Liver (tissue), 3 donors: ENCODE data around the gene IMMT.

Experiments used
- SP1 ChIP-seq: IDR thresholded peaks from 2 replicates; pipeline ENCODE4 v1.6.1; 2018; ENCODE audit warnings: antibody characterized with exemption, mild to moderate bottlenecking
- TF ChIP-seq, protein P1 (sequence below): fragments of 150-350 bp; IDR thresholded peaks from 2 replicates; pipeline ENCODE4 v1.5.1; 2017; ENCODE audit warnings: improper control_type of control experiment, low read depth, low read length; ENCODE audit not compliant: missing input control
- donor health status: healthy.
- donor health status: healthy.

DNA sequence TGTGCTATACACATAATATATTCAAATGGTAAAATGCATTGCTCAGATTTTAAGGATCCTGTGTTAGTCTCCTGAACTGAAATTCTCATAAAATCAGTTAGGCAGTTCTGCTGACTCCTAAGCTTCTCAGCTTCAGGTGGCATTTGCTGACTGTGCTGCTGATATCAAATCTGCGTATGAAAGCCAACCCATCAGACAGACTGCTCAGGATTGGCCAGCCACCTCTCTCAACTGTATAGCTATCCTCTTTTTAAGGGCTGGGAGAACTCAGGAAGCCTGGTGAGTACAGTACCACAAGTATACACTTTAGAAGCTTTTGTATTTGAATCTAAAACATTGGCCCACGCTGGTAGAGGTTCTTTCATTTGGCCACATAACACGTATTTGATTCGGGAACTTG, 60.6 kb downstream of the IMMT start:
- TF ChIP-seq, protein P1, sequence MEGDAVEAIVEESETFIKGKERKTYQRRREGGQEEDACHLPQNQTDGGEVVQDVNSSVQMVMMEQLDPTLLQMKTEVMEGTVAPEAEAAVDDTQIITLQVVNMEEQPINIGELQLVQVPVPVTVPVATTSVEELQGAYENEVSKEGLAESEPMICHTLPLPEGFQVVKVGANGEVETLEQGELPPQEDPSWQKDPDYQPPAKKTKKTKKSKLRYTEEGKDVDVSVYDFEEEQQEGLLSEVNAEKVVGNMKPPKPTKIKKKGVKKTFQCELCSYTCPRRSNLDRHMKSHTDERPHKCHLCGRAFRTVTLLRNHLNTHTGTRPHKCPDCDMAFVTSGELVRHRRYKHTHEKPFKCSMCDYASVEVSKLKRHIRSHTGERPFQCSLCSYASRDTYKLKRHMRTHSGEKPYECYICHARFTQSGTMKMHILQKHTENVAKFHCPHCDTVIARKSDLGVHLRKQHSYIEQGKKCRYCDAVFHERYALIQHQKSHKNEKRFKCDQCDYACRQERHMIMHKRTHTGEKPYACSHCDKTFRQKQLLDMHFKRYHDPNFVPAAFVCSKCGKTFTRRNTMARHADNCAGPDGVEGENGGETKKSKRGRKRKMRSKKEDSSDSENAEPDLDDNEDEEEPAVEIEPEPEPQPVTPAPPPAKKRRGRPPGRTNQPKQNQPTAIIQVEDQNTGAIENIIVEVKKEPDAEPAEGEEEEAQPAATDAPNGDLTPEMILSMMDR = no peak
- TF ChIP-seq SP1 = no peak
